CD4-positive, alpha-beta T cell (primary cell): ENCODE results near the gene TP53BP2. TPM values are rescaled to one million over a fixed set of nuclear protein-coding genes. Genes with fewer than 3 reads are reported as not detected.
"Not testable (repeated sequence)": the region's sequence is repeated elsewhere in the genome, so short reads cannot be mapped to it uniquely, and the experiment has no call there.

ENCODE experiments used
- ATAC-seq: fragments of 200-7000 bp; cut with Tn5 transposase; one replicate; pipeline ENCODE4 v1.10.0; 2022; ENCODE audit warnings: mild to moderate bottlenecking; ENCODE audit not compliant: poor library complexity
- CTCF ChIA-PET: fragments of 350-600 bp; sonication (Branson Sonifier 250); formaldehyde crosslinking; loops from one replicate; lab custom pipeline; 2021; ENCODE audit warnings: antibody characterized with exemption, inconsistent platforms; lab: Charles Lee
- POLR2A ChIA-PET: fragments of 350-600 bp; sonication (Branson Sonifier 250); formaldehyde crosslinking; loops from one replicate; lab custom pipeline; 2021; ENCODE audit warnings: antibody characterized with exemption, inconsistent platforms; lab: Charles Lee
- DNase-seq, 14 experiments: peaks; one replicate each; pipeline ENCODE4 v3.0.0-alpha.2; 2013 to 2020; ENCODE audit warnings: mixed read lengths in 2 of 14
- H3K27ac ChIP-seq, 2 donors: one replicate each; pipeline versions ENCODE4 v1.5.1 to v1.7.0; 2013; ENCODE audit warnings: low read length in 2 of 2, low read depth in 1 of 2, mild to moderate bottlenecking in 1 of 2
- H3K27me3 ChIP-seq, 2 experiments: 1 replicate in 1 of 2; 2 replicates in 1 of 2; pipeline versions ENCODE4 v1.6.1 to v1.7.0; 2013; ENCODE audit warnings: low read length in 2 of 2, control low read depth in 1 of 2, mild to moderate bottlenecking in 1 of 2, moderate library complexity in 1 of 2; ENCODE audit not compliant: insufficient read depth in 2 of 2, control insufficient read depth in 1 of 2
- H3K36me3 ChIP-seq: one replicate; pipeline ENCODE4 v1.6.1; 2013; ENCODE audit warnings: low read length, control low read depth; ENCODE audit not compliant: insufficient read depth
- H3K4me1 ChIP-seq: one replicate; pipeline ENCODE4 v1.6.1; 2013; ENCODE audit warnings: low read length, control low read depth; ENCODE audit not compliant: insufficient read depth
- H3K4me3 ChIP-seq: one replicate; pipeline ENCODE4 v1.5.1; 2013; ENCODE audit warnings: mild to moderate bottlenecking, low read length, moderate library complexity
- H3K9me3 ChIP-seq, 2 experiments: 1 replicate in 1 of 2; 2 replicates in 1 of 2; pipeline versions ENCODE4 v1.6.1 to v1.7.0; 2013; ENCODE audit warnings: low read length in 2 of 2, mild to moderate bottlenecking in 2 of 2, control low read depth in 1 of 2, moderate library complexity in 1 of 2; ENCODE audit not compliant: control insufficient read depth in 1 of 2, insufficient read depth in 1 of 2
- H3K27ac Mint-ChIP-seq: one replicate; pipeline ENCODE4 v1.8.0; 2020; ENCODE audit warnings: mixed read lengths
- H3K27me3 Mint-ChIP-seq: one replicate; pipeline ENCODE4 v1.8.0; 2021; ENCODE audit warnings: mixed read lengths
- H3K36me3 Mint-ChIP-seq: one replicate; pipeline ENCODE4 v1.8.0; 2021; ENCODE audit warnings: low read depth, mixed read lengths
- H3K4me1 Mint-ChIP-seq: one replicate; pipeline ENCODE4 v1.8.0; 2021; ENCODE audit warnings: low read depth, mixed read lengths
- H3K4me3 Mint-ChIP-seq: one replicate; pipeline ENCODE4 v1.8.0; 2020; ENCODE audit warnings: mild to moderate bottlenecking, mixed read lengths
- H3K9me3 Mint-ChIP-seq: one replicate; pipeline ENCODE4 v1.8.0; 2020; ENCODE audit warnings: mixed read lengths
- intact Hi-C, 2 experiments: fragments of 100-400 bp; cut with DNase I in 1 of 2; cut with micrococcal nuclease in 1 of 2; formaldehyde crosslinking; loops; one replicate each; pipeline versions ENCODE4 v1.15.1 to v1.9.0; 2023 to 2025; cut with DNase I, micrococcal nuclease
- total RNA-seq, 174 experiments: library from RNA in 2 of 174; stranded (reverse) in 2 of 174; gene quantifications; one replicate each; pipeline ENCODE4 v1.2.3 and lab custom pipeline; 2021 to 2026
- TF ChIP-seq, protein P1 (sequence below): fragments of 200-600 bp; IDR thresholded peaks from one replicate; pipeline ENCODE4 v1.8.0; 2022; ENCODE audit warnings: antibody characterized with exemption, mild to moderate bottlenecking

Gene TP53BP2
- total RNA-seq, 2 experiments from 2014 or later: 104 to 119 TPM

DNA sequence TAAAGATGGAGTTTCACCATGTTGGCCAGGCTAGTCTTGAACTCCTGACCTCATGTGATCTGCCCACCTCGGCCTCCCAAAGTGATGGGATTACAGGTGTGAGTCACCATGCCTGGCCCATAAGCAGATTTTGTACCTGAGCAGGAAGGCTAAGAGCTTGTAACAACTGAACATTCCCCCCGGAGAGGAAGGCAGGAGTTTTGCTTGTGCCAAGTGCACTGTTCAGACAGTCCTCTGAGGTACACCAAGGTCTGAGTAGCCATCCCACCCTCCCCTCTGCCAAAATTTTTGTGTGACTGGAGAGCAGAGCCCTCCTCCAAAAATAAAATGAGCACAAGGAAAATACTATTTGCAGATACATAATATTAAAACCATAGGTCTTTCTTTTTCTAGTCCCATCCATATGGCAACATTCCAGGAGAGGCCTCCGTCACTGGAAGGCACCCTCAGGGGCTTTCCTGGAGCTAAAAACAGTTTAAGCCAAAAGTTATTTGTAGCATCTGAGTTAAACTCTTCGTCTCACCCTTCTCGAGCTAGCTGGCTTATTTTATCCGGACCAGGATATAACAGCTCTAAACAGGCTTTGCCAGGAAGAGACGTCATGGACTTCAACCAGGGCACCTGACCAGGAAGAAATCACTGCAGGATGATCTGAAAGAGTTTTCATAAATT lies 106.2 kb downstream of the TP53BP2 start:
- ChIA-PET POLR2A (no interaction called here), CTCF (interaction anchor here (1.1 to 2.6 kb wide), 2 partner anchors 10 to 41 kb away, joined by 3 to 15 read pairs; no protein-coding TSS in a partner anchor)
- ATAC-seq (no peak), DNase-seq (no peak)
- Mint-ChIP-seq H3K4me1 (no peaks in the 10 kb centered on the region), H3K27me3 (no peaks in the 10 kb centered on the region), H3K36me3 (peaks cover 47% of the 10 kb centered on the region), H3K9me3 (no peaks in the 10 kb centered on the region), H3K27ac (no peak overlapping the region), H3K4me3 (no peak overlapping the region)
- no peak overlapping the region for H3K27ac ChIP-seq
- TF ChIP-seq, protein P1, sequence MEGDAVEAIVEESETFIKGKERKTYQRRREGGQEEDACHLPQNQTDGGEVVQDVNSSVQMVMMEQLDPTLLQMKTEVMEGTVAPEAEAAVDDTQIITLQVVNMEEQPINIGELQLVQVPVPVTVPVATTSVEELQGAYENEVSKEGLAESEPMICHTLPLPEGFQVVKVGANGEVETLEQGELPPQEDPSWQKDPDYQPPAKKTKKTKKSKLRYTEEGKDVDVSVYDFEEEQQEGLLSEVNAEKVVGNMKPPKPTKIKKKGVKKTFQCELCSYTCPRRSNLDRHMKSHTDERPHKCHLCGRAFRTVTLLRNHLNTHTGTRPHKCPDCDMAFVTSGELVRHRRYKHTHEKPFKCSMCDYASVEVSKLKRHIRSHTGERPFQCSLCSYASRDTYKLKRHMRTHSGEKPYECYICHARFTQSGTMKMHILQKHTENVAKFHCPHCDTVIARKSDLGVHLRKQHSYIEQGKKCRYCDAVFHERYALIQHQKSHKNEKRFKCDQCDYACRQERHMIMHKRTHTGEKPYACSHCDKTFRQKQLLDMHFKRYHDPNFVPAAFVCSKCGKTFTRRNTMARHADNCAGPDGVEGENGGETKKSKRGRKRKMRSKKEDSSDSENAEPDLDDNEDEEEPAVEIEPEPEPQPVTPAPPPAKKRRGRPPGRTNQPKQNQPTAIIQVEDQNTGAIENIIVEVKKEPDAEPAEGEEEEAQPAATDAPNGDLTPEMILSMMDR: no peak
- no peaks in the 10 kb centered on the region for H3K9me3 ChIP-seq
- peaks cover 10% of the 10 kb centered on the region for H3K4me1 ChIP-seq
- intact Hi-C loops: loop anchor here in 1 of 2 experiments (10.0 kb wide), 1 partner anchor 615 kb away; no protein-coding TSS in a partner anchor
- no peaks in the 10 kb centered on the region for H3K27me3 ChIP-seq
- H3K4me3 ChIP-seq: no peak overlapping the region
- H3K36me3 ChIP-seq: peaks cover 57% of the 10 kb centered on the region

DNA sequence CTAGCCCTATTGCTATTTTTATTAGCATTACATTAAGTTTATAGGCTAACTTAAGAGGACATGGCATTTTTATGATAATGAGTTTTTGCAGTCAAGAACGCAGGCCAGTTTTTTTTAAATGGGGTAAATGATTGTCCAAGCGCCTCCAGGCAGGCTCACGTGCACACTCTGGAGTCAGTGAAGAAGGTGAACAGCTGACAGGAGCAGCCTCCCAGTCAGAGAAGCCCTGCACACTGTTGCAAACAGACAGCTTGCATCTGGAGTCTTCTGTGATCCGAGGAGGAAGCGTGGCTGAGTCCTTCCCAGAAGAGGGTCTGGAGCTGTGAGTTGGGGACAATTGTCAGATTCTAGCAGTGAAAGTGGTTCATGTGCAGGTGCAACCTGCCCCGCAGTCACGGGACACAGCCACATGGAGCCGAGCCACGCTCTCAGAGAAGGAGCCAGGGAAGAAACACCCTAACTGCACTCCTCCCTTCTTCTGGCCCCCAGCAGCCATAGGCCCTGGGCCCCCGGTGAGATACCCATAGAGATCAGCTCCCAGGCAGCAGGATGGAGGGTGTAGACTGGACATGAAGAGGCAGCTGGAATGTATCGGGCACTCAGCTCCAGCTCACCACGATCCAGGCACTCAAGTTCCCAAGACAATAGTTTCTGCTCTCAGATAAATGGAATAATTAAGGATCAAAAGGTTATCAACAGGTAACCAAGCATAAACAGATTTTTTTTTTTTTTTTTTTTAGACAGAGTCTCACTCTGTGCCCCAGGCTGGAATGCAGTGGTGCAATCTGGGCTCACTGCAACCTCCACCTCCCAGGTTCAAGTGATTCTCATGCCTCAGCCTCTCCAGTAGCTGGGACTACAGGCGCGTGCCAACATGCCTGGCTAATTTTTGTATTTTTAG lies 107.0 kb downstream of the TP53BP2 start:
- Mint-ChIP-seq H3K4me3 (no peak overlapping the region), H3K36me3 (peaks cover 40% of the 10 kb centered on the region), H3K27me3 (no peaks in the 10 kb centered on the region), H3K9me3 (no peaks in the 10 kb centered on the region), H3K27ac (no peak overlapping the region), H3K4me1 (no peaks in the 10 kb centered on the region)
- peaks cover 58% of the 10 kb centered on the region for H3K36me3 ChIP-seq
- ChIA-PET POLR2A (no interaction called here), CTCF (interaction anchor here (1.1 to 2.6 kb wide), 2 partner anchors 10 to 40 kb away, joined by 3 to 15 read pairs; no protein-coding TSS in a partner anchor)
- no peak overlapping the region for H3K4me3 ChIP-seq
- TF ChIP-seq, protein P1: no peak
- no peaks in the 10 kb centered on the region for H3K27me3 ChIP-seq
- DNase-seq: no peak
- no peaks in the 10 kb centered on the region for H3K9me3 ChIP-seq
- peaks cover 13% of the 10 kb centered on the region for H3K4me1 ChIP-seq
- no peak overlapping the region for H3K27ac ChIP-seq
- no peak for ATAC-seq
- intact Hi-C loops: no loop called here

DNA sequence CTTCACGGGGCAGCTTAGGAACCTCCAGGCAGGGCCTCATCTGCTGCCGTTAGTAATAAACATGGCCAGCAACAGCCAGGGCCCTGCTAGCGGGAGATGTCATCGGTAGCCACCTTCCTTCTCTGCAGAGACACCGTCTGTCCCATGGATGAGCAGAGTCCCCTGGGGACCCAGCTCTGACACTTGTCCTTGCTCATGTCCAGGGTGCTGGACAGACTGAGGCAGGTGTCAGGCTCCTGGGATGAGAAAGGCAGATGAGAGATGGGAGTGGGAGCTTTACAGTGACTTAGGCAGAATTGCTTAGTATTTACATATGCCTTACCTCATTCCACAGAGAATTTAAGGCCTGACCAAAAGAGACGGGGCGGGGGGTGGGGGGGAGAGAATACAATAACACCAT lies 108.4 kb downstream of the TP53BP2 start:
- POLR2A ChIA-PET: no interaction called here
- H3K36me3 Mint-ChIP-seq: peaks cover 31% of the 10 kb centered on the region

DNA sequence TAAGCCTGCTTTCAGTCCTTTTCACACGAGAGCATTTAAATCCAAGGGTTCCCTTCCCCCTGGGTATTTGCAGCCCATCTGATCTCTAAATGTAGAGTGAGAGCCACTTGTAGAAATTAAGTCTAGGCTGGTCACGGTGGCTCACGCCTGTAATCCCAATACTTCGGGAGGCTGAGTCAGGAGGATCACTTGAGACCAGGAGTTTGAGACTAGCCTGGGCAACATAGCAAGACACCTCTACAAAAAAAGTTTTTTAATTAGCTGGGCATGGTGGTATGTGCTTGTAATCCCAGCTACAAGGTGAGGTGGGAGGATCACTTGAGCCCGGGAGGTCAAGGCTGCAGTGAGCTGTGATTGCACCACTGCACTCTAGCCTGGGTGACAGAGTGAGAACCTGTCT lies 109.1 kb downstream of the TP53BP2 start:
- POLR2A ChIA-PET, H3K4me3 ChIP-seq, H3K27me3 ChIP-seq, DNase-seq, H3K9me3 Mint-ChIP-seq, intact Hi-C loops, H3K4me3 Mint-ChIP-seq, H3K27me3 Mint-ChIP-seq, ATAC-seq, H3K9me3 ChIP-seq, H3K27ac ChIP-seq, H3K27ac Mint-ChIP-seq: not testable (repeated sequence)
- CTCF ChIA-PET: interaction anchor here (0.9 kb wide), 1 partner anchor 12 kb away, joined by 6 read pairs; no protein-coding TSS in a partner anchor
- H3K4me1 ChIP-seq: peaks cover 19% of the 10 kb centered on the region
- peaks cover 57% of the 10 kb centered on the region for H3K36me3 ChIP-seq
- Mint-ChIP-seq H3K36me3 (peaks cover 35% of the 10 kb centered on the region), H3K4me1 (peaks cover 11% of the 10 kb centered on the region)

More for the DNA sequence above, 108.4 kb downstream of the TP53BP2 start:
- H3K27ac Mint-ChIP-seq: no peak overlapping the region
- H3K9me3 ChIP-seq: no peaks in the 10 kb centered on the region
- DNase-seq: no peak
- ATAC-seq: no peak
- H3K27me3 ChIP-seq: no peaks in the 10 kb centered on the region
- no peak overlapping the region for H3K27ac ChIP-seq
- H3K9me3 Mint-ChIP-seq: no peaks in the 10 kb centered on the region
- CTCF ChIA-PET: interaction anchor here (0.9 kb wide), 1 partner anchor 12 kb away, joined by 6 read pairs; no protein-coding TSS in a partner anchor
- H3K4me3 ChIP-seq: no peak overlapping the region
- H3K36me3 ChIP-seq: peaks cover 58% of the 10 kb centered on the region
- intact Hi-C loops: no loop called here
- H3K4me1 Mint-ChIP-seq: peaks cover 4% of the 10 kb centered on the region
- H3K4me1 ChIP-seq: peaks cover 17% of the 10 kb centered on the region
- no peaks in the 10 kb centered on the region for H3K27me3 Mint-ChIP-seq
- TF ChIP-seq, protein P1: no peak
- no peak overlapping the region for H3K4me3 Mint-ChIP-seq
